Dermis blood vessel endothelial cell (primary cell): ENCODE measurements around the gene TICRR. TPM values are rescaled to one million over a fixed set of nuclear protein-coding genes. Genes with fewer than 3 reads are reported as not detected.
"Not testable (repeated sequence)": the region's sequence is repeated elsewhere in the genome, so short reads cannot be mapped to it uniquely, and the experiment has no call there.

Experiments
- DNase-seq: peaks from one replicate; pipeline ENCODE4 v3.0.0; 2010
- total RNA-seq: library from RNA; depleted of rRNA; stranded (reverse); fragments of >200 nt; gene quantifications from 2 replicates; pipeline ENCODE4 v1.2.3, GENCODE V29; 2014

The TICRR gene
- total RNA-seq, 1 donor from 2014 or later: 2.2 TPM

- DNase-seq: no peak
Observed at GRCh38 chr15:89566621-89567294, 8.5 kb upstream of the TICRR start.

- DNase-seq: no peak
Observed at GRCh38 chr15:89569090-89569745, 6.1 kb upstream of the TICRR start.

- DNase-seq: peak; percentile 36
Observed at GRCh38 chr15:89575656-89576416, 567 bp downstream of the TICRR start.

- DNase-seq: peak; percentile 28
Observed at GRCh38 chr15:89576417-89576773, 1.1 kb downstream of the TICRR start.

GRCh38 chr15:89577776-89578115 lies 2.5 kb downstream of the TICRR start:
- DNase-seq: no peak

- no peak for DNase-seq
Observed at GRCh38 chr15:89578146-89578545, 2.9 kb downstream of the TICRR start.

GRCh38 chr15:89580747-89581146 lies 5.5 kb downstream of the TICRR start:
- not testable (repeated sequence) for DNase-seq

- DNase-seq: no peak
Observed at GRCh38 chr15:89586651-89587050, 11.4 kb downstream of the TICRR start.

GRCh38 chr15:89587955-89588354 lies 12.7 kb downstream of the TICRR start:
- DNase-seq: peak; percentile 44

GRCh38 chr15:89591834-89592233 lies 16.6 kb downstream of the TICRR start:
- peak; percentile 30 for DNase-seq

GRCh38 chr15:89593018-89593417 lies 17.7 kb downstream of the TICRR start:
- DNase-seq: no peak

- DNase-seq: no peak
Observed at GRCh38 chr15:89599021-89599420, 23.8 kb downstream of the TICRR start.

- DNase-seq: no peak
Observed at GRCh38 chr15:89611317-89611716, 36.0 kb downstream of the TICRR start.

GRCh38 chr15:89613031-89613430 lies 37.8 kb downstream of the TICRR start:
- DNase-seq: no peak

GRCh38 chr15:89614164-89614563 lies 38.9 kb downstream of the TICRR start:
- DNase-seq: no peak

GRCh38 chr15:89615135-89615534 lies 39.9 kb downstream of the TICRR start:
- no peak for DNase-seq

- no peak for DNase-seq
Observed at GRCh38 chr15:89616228-89616627, 41.0 kb downstream of the TICRR start.

GRCh38 chr15:89621547-89621946 lies 46.3 kb downstream of the TICRR start:
- DNase-seq: no peak

- no peak for DNase-seq
Observed at GRCh38 chr15:89623165-89623564, 47.9 kb downstream of the TICRR start.

GRCh38 chr15:89625716-89626115 lies 50.4 kb downstream of the TICRR start:
- no peak for DNase-seq

- DNase-seq: no peak
Observed at GRCh38 chr15:89627256-89627970, 52.1 kb downstream of the TICRR start.

- no peak for DNase-seq
Observed at GRCh38 chr15:89628301-89628700, 53.0 kb downstream of the TICRR start.
